B cell (primary cell): ENCODE measurements around the gene CLDN25.

Source experiments
- EZH2 ChIP-seq: IDR thresholded peaks from 2 replicates; pipeline ENCODE4 v1.6.1; 2012; ENCODE audit warnings: borderline replicate concordance, low read depth, mild to moderate bottlenecking, moderate library complexity, low read length; ENCODE audit not compliant: insufficient read depth, poor library complexity, severe bottlenecking
- TF ChIP-seq, protein P1 (sequence below): fragments of 200-600 bp; IDR thresholded peaks from one replicate; pipeline ENCODE4 v1.8.0; 2022; ENCODE audit warnings: antibody characterized with exemption, mild to moderate bottlenecking

- TF ChIP-seq EZH2 = no peak
- TF ChIP-seq, protein P1, sequence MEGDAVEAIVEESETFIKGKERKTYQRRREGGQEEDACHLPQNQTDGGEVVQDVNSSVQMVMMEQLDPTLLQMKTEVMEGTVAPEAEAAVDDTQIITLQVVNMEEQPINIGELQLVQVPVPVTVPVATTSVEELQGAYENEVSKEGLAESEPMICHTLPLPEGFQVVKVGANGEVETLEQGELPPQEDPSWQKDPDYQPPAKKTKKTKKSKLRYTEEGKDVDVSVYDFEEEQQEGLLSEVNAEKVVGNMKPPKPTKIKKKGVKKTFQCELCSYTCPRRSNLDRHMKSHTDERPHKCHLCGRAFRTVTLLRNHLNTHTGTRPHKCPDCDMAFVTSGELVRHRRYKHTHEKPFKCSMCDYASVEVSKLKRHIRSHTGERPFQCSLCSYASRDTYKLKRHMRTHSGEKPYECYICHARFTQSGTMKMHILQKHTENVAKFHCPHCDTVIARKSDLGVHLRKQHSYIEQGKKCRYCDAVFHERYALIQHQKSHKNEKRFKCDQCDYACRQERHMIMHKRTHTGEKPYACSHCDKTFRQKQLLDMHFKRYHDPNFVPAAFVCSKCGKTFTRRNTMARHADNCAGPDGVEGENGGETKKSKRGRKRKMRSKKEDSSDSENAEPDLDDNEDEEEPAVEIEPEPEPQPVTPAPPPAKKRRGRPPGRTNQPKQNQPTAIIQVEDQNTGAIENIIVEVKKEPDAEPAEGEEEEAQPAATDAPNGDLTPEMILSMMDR = no peak
Measured at GRCh38 chr11:113814181-113814580, 34.6 kb downstream of the CLDN25 start.
